Epithelial cell of prostate (primary cell): ENCODE measurements around the gene MTFR1L.

Experiments used
- DNase-seq: peaks from one replicate; pipeline ENCODE4 v3.0.0-alpha.2; 2011; ENCODE audit warnings: low read depth, low spot score
- H3K27ac ChIP-seq: fragments of 450-650 bp; 2 replicates; pipeline ENCODE4 v1.5.1; 2017; ENCODE audit warnings: mild to moderate bottlenecking

Gene MTFR1L

DNA sequence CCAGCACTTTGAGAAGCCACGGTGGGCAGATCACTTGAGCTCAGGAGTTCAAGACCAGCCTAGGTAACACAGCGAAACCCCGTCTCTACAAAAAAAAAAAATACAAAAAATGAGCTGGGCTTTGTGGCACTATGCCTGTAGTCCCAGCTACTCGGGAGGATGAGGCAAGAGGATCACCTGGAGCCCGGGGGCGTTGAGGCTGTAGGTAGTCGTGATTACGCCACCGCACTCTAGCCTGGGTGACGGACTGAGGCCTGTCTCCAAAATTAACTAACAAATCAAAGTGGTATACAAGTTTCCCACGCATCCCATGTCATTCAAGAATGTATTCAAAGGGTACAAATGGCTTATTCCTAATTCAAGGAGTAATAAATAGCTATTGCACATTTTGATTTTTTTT, 37.1 kb downstream of the MTFR1L start:
- DNase-seq, result no peak
- no peak overlapping the region for H3K27ac ChIP-seq

DNA sequence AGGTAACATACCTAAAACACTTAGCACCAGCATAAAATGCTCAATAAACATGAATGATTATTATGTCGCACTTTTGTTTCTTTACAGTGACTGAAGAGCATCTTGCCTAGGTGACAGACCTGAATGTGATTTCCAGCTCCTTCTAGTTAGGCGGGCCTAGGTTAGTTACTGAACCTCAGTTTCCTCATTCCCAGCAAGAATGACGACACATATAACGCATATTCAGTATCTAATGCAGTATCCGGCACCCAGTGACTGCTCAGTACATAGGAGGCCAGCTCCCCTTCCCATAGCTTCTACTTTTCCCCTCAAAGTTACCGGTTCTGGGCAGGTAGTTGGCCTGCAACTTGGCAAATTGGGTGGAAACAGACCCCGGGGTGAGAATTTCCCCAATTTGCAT, 38.7 kb downstream of the MTFR1L start:
- H3K27ac ChIP-seq, result peak overlapping the region; percentile 62
- no peak for DNase-seq

DNA sequence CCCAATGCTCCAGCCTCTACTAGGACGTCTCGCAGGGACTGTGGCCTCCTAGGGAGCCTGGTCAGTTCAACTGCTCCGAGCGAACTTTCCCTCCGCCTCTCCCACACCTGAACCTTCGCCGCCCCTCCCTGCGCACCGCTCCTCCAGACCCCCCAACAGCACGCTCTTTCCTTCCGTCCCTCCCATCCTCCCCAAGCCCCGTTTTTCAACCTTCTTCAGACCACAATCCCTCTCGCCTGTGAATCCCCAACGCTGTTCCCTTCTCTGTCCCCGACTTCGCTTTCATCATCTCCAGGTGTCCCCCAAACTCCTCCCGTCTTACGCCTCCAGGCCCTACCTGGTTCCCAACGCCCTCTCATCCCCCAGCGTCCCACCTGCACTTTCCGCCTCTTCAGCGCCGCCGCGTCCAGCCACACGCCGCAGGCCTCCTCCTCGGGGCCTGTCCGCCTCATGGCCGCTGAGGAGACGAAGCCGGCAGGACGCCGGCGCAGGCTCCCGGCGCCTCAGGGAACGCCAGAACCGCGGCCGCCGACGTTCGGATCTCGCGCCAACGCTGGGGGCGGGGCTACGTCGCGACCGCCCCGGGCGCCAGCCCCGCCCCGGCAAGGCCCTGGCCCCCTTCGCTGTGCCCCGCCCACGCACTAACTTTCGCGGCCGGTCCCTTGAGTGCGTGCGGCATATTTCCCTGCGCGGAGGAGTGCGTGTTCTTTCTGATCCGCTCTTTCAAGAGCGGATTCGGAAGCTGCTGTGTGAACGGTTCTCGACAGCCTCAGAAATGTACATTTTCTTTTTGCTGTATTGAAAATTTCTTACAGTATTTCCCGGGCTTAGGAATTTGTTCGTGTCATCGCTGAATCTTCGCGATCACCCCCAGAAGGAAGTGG, 39.4 kb downstream of the MTFR1L start, which contains the start of gene AUNIP:
Gene AUNIP (minus strand): TSS at position 552 of the 884 bp plus-strand sequence. CDS start 100 bp downstream, at position 452.
- DNase-seq, result peak; percentile 34
- H3K27ac ChIP-seq, result peak within 1 kb of the TSS; percentile 62

DNA sequence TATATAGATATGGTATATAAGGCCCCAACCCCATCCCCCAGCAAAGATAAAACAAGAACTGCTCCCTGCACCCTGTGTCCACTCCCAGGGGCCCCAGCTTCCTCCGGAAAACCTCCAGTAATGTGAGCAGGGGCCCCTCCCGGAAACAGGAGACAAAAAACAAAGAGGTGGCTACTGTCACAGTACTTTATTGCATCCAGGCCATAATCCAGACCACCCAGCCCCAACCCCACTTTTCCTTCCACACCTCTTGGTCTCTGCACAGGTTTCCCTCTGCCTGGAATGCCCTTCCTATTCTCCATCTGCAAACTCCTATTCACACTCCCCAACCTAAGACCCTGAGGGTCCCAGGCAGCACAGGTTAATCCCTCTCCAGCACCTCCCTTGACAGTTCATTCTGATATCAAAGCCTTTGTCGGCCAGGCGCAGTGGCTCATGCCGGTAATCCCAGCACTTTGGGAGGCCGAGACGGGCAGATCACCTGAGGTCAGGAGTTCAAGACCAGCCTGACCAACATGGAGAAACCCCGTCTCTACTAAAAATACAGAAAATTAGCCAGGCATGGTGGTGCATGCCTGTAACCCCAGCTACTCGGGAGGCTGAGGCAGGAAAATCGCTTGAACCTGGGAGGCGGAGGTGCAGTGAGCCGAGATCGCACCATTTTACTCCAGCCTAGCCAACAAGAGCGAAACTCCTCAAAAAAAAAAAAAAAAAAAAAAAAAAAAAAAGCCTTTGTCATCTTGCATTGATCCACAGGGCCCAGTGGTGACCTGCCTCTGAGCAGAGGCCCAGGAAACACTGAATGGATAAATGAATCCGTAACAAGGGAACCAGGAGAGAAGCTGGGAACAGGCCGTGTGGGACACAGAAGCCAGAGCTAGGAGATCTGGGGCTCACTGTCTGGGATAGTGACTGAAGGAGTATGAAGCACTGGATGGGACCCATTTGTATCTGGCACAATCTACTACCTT, 41.8 kb downstream of the MTFR1L start:
- H3K27ac ChIP-seq, result no peak overlapping the region
- no peak for DNase-seq

DNA sequence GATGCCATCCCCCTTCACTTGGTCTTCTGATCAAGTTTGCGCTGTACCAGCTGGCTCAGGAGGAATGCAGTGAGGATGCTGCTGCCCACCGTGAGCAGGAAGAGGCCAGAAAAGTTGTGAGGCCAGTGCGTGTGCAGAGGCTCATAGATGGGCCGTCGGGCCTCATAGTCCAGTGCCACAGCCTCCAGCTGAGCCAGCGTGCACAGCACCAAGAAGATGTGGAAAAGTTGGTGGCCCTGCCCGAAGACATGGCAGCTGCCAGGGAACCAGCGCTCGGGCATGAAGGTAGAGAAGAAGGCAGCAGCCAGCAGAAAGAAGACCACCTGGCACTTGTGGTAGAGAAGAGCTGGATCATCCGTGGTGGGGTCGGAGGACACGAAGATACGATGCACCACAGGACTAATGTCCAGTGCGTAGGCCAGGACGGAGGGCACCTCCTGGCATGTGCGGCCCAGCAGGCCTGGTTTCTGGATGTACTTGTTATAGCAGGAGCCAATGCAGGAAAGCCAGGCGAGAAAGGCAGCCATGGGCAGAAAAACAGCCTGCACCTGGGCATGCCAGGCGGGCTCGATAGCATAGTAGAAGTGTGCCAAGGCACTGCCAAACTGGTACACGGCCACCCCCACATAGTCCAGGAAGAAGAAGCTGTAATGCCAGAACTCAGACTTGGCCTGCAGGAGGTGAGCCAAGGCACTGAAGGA, 43.2 kb downstream of the MTFR1L start:
- no peak overlapping the region for H3K27ac ChIP-seq

DNA sequence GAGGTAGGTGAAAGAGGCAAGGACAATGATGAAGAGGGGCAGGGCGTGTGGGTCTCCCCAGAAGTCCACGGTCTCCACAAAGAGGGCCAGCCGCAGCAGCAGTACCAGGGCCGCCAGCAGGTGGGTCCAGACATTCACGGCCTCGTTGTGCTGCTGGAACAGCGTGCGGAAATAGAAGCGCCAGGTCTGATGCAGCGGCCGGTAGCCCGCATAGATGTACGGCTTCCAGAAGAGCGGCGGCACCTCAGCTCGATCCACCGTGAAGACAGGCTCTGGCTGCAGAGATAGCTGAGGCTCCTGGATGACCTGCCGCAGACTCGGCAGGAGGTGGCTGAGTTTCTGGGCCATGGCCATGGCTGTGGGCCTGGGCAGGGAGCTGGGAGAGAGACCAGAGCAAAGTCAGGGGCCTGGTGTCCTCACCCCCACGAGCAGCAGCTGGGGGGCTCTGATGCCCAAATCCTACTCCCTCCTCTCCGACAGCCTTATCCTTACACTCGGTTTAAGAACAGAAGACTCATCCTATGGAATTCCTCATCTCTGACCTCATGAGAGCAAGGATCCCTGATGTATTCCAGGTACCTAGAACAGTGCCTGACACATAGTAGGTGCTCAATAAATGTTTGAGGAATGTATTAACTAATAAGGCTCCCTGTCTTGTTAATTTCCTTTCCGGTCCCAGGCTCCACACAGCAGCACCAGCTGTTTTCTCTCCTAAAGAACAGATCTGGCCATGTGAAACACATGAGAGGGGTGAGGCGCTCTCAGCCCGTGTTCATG, 43.9 kb downstream of the MTFR1L start:
- DNase-seq, result no peak
- no peak overlapping the region for H3K27ac ChIP-seq

More for the DNA sequence above, 43.2 kb downstream of the MTFR1L start:
- no peak for DNase-seq

DNA sequence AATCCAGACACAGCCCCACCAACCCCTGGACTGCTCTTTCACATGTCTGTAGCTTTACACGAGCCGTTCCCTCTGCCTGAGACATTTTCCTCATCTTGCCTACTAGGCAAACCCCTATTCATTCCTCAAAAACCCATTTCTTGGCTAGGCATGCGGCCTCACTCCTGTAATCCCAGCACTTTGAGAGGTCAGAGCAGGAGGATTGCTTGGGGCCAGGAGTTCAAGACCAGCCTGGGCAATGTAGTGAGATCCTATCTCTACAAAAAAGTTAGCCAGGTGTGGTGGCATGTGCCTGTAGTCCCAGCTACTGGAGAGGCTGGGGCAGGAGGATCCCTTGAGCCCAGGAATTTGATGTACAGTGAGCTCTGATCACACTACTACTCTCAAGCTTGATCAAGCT, 44.7 kb downstream of the MTFR1L start:
- H3K27ac ChIP-seq, result no peak overlapping the region
- no peak for DNase-seq

DNA sequence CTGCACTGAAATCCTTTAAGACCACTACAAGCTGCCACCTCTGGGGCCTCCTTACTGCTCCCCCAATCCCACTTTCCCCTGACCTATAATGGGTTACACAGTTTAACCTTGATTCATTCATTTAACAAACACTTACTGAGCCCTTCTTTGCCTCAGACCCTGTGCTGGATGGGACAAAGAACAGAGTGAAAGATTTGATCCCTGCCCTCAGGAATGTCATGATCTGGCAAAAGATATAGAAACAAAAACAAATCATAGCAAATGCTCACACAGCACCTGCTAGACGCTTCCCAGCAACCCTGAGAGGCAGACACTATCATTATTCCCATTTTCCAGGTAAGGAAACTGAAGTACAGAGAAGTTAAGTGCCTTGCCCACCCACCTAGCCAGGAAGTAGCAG, 46.5 kb downstream of the MTFR1L start:
- H3K27ac ChIP-seq, result no peak overlapping the region
- DNase-seq, result no peak

DNA sequence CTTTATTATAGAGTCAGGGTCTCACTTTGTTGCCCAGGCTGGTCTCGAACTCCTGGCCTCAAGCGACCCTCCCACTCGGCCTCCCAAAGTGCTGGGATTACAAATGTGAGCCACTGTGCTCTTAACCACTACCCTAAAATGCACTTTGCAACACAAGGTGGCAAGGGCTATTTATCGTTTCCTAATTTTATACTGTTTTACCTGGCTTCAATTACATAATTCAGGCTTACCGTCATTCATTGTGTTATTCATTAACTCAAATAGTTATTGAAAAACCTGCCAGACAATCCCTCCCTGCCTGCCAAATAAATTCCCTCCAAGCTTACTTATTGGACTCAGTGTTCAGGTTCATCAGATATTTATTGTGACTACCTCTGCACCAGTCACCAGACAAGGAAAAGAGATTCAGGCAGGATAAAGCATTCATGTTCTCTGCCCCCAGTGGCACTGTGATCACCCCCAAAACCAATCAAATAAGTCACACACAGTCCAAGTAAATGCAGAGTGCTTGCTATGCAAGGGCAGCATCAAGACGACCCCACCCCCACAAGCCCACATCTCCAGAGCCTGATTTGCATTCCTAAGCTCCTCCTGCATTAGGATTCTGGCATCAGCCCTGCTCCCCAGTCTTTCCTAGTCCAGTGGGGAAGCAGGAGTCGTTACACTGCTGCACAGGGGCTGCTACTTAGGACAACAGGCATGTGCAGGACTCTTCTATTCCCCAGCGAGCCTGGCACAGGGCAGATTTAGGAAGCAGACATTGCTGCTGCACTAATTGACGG, 47.6 kb downstream of the MTFR1L start:
- H3K27ac ChIP-seq, result no peak overlapping the region
- DNase-seq, result no peak

DNA sequence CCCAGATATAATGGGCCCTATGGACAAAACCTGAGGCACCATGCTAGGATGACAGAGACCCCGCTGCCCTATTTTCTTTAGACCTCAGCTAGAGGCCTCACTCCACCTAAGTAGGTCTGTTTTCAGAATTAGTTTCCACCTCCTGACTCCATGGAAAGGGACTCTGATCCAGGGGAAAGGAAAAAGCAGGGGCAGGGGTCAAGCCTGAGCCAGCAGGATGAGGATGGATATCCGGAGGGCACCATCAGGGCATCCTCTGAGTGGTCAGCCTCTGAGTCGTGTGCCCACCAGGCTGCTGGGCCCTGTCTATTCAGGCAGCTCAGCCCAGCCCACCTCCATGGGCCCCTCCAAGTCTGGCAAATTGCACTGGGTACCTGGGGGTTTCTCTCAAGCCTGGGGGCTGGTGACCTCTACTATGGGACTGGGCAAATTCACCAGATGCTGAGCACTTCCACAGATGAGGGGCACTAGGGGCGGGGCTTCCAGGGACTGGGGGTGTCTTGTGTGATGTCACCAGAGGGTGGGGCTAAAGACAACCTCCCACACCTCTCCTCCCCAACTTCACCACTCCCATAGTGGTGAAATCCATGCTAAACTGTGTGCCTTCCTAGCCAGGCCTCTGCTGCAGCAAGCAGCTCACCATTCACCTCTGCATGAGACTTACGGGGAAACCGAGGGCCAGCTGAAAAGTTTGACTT, 50.3 kb downstream of the MTFR1L start:
- DNase-seq, result no peak
- no peak overlapping the region for H3K27ac ChIP-seq

DNA sequence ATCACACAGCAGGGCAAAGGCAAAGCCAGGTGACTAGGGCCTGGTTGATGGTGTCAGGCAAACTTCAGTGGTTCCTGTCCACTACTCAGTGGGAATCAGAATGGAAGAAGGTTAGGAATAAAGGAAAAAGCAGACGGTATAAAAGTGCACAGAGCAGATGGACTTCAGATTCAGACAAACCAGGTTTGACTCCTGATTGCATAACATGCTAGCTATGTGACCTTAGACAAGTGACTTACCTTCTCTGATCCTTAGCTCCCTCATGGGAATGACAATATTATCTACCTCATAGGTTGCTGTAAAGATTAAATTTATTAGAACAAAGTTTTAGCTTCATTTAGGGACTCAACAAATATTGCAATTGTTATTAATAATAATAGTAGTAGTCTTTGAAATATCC, 50.9 kb downstream of the MTFR1L start:
- H3K27ac ChIP-seq, result no peak overlapping the region
- no peak for DNase-seq

DNA sequence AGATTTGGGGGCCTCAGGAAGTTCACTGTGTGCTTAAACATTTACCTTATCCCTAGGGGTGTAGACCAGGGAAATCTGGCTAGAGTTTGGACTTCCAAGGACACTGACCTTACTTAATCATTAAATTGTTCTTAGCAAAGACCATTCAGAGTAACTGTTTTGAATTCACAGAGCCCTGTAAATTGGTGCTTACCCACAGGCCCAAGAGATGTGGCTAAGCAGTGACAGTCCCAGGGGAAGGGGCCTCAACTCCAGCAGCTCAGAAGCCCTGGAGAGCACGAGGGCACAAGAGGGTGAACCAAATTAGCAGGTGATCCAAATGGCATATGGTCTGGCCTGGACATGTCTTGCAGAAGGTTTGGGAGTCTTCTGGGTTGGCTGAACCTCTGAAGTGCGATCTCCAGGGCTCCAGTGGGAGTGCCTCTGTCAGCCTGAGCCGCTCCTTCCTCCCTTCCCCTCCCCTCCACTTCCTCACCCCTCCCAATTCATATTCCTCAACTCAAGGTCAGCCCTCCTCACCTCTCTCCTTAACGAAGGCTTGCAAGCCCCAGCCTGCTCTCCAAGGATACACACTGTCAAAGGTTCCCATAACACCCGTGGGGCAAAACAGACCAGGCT, 51.4 kb downstream of the MTFR1L start:
- H3K27ac ChIP-seq, result peak overlapping the region; percentile 42
- peak; percentile 26 for DNase-seq

DNA sequence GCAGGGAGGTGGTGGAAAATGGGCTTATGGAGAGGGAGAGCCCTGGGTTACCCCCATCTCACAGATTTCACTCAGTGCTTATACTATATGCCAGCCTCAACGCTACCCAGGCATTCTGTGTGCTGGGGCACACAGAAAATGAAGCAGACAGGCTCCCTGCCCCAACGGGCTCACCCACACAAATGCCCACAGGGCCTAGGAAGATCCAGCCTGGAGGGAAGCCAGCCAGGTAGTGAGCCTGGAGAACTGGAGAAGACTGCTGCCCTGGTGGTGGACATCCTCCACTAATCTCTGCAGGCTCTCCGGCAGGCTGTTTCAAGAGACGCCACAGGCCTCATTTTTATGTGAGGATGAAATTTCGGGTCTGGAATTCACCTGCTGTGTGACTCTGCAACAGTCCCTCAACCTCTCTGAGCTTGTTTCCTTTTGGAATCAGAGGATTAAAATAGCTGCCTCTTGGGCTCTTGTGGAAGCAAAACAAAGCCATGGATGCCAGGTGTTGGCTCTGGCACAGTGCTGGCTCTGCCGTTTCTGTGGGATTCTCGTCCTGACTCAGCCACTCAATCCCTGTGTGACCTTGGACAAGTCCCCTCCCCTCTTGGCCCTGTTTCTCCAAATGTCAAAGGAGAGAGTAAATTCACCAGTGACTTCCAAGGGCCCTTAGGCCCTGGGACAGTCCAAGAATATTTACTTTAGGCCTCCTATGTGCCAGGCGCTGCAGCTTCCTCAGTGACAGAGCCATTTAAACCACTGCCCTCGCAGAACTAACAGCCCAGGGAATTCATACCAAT, 52.1 kb downstream of the MTFR1L start:
- no peak for DNase-seq

DNA sequence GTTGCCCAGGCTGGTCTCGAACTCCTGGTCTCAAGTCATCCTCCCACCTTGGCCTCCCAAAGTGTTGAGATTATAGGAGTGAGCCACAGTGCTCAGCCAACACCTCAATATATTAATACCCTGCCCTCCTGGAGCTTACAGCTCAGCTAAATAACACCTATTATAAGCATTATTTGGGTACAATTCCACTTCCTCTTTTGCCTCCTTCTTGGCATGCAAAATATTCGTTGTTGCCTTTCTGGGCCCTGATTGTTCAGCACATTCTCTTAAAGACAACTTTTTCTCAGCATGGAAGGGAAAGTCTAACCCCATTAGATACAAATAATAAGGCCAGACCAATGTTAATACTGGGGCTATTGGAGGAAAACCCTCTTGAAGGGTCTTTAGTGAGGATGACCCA, 53.0 kb downstream of the MTFR1L start:
- H3K27ac ChIP-seq, result no peak overlapping the region
- DNase-seq, result no peak

More for the DNA sequence above, 52.1 kb downstream of the MTFR1L start:
- H3K27ac ChIP-seq, result peak overlapping the region; percentile 42

DNA sequence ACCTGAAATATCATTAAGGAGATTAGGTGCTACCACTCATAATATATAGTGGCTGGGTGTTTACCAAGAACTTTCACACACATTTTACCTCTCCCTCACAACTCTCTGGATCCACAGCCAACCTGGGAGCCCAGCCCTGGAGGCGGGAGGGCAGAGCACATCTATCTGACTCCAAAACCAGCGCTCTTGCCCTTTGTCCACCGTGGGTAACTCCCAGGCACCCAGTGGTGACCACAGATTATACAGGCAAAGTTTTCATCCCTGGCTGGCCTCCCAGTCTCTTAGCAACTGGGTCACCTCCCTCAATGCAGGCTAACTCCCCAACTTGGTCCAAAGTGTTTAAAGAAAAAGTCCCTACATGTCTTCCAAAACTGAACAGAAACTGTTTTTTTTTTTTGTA, 53.4 kb downstream of the MTFR1L start:
- no peak for DNase-seq
- H3K27ac ChIP-seq, result no peak overlapping the region

DNA sequence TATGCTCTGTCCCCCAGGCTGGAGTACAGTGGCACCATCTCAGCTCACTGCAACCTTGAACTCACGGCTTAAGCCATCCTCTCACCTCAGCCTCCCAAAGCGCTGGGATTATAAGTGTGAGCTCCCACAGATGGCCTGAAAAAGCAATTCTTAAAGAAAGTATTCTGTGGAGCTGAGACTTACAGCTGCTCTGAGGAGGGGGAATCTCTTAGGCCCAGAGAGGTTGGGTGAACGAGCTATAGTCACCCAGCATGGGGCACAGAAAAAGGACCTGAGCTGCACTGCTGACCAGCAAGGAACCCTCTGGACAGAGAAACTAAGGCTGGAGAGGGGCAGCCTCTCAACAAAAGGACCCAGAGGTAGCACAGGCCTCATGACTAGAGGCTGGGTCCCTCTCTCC, 54.5 kb downstream of the MTFR1L start:
- no peak for DNase-seq
- peak overlapping the region; percentile 76 for H3K27ac ChIP-seq

DNA sequence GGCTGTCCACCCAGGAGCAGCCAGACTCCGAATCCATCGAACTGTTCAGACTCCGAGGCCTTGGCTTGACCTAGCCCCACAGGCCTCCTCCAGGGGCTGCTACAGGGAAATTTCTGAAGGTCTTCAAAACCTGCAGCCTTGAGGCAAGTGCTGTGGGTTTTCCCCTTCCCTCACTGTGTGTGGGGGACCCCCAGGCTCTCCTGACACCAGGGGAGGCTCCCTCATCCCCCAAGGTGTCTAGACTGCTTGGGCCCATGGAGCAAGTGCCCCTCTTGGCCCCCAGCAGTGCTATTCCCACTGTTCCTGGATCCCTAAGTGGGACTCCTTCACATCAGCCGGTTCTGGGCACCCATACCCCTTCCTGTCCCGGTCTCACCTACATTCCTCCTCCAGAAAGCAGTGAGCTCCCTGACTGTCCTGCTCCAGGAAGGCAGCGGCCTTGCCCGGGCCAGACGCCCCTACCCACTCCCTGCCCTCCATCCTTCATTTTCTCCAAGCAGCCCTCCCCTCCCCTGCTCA, 54.9 kb downstream of the MTFR1L start:
- peak overlapping the region; percentile 76 for H3K27ac ChIP-seq
- no peak for DNase-seq
